AG10803 (cell line): ENCODE results near the gene HECTD4.

Experiments
- DNase-seq: peaks from one replicate; pipeline ENCODE4 v3.0.0; 2010; ENCODE audit warnings: low read depth
- H3K4me3 ChIP-seq: 2 replicates; pipeline ENCODE4 v1.5.1; 2011; ENCODE audit warnings: mild to moderate bottlenecking, low read length, control low read depth
- TF ChIP-seq, protein P1 (sequence below): conservative IDR thresholded peaks from 2 replicates; pipeline ENCODE4 v1.5.1; 2011; ENCODE audit warnings: mild to moderate bottlenecking, low read length, control low read depth, inconsistent platforms

HECTD4 gene

DNA sequence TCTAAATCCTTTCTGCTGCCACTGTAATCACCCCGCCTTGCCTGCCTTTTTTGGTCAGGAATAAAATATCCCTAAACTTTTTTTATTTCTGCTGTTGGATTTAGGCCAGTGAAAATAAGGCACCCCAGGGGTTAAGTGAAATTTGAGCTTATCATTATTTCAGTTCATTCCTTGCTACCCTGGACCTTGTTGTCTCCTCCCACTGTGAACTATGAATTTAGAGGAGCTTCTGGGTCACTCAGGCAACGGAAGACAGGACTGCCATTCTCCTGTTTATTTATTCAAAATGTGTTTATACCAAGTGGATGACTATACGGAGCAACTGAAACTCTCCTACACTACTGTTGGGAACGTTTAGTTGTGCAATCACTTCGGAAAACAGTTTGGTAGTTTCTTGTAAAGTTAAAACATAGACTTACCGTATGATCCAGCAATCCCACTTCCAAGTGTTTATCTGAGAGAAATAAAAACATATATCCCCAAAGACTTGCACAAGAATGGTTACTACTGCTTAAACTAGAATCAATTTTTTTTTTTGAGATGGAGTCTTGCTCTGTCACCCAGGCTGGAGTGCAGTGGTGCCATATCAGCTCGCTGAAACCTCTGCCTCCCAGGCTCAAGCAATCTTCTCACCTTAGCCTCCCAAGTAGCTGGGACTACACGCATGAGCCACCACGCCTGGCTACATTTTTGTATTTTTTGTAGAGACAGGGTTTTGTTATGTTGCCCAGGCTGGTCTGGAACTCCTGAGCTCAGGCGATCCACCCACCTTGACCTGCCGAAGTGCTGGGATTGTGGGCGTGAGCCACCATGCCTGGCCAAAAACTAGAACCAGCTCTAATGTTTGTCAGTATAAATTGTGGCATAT lies 259.2 kb downstream of the HECTD4 start:
- TF ChIP-seq, protein P1, sequence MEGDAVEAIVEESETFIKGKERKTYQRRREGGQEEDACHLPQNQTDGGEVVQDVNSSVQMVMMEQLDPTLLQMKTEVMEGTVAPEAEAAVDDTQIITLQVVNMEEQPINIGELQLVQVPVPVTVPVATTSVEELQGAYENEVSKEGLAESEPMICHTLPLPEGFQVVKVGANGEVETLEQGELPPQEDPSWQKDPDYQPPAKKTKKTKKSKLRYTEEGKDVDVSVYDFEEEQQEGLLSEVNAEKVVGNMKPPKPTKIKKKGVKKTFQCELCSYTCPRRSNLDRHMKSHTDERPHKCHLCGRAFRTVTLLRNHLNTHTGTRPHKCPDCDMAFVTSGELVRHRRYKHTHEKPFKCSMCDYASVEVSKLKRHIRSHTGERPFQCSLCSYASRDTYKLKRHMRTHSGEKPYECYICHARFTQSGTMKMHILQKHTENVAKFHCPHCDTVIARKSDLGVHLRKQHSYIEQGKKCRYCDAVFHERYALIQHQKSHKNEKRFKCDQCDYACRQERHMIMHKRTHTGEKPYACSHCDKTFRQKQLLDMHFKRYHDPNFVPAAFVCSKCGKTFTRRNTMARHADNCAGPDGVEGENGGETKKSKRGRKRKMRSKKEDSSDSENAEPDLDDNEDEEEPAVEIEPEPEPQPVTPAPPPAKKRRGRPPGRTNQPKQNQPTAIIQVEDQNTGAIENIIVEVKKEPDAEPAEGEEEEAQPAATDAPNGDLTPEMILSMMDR = no peak
- no peak overlapping the region for H3K4me3 ChIP-seq
- peak; percentile 42 for DNase-seq

DNA sequence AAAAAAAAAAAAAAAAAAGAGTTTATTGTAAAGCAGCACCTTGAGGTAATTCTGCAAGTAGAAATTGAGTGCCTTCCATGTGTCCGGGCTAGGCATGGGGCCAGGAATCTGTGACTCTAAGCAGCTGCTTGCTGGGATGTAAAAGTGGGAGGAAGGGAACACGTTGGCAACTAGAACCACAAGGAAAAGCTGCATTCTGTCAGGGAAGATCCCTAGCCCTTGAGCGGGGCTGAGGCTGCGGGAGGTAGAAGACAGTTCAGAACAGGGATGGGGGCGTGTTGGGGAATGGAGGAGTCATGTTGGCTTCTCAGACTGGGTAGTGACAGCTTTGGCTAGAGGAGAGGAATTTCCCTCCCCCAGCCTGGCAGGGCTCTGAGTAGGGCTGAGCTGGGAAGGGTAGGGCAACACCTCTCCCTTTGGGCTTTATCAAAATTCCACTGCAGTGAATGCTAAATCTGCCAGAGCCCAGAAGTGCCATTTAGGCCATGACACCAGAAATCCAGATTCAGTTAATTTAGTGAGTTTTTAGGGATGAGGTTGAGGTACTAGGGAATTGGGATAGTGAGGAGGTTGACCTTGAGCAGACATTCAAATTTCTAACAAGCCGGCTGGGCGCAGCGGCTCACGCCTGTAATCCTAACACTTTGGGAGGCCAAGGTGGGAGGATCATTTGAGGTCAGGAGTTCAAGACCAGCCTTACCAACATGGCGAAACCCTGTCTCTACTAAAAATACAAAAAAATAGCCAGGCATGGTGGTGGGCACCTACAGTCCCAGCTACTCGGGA lies 260.3 kb downstream of the HECTD4 start:
- peak overlapping the region; percentile 24; the same call in 1 of the 2 replicates for H3K4me3 ChIP-seq
- TF ChIP-seq, protein P1 = no peak
- peak; percentile 89 for DNase-seq

DNA sequence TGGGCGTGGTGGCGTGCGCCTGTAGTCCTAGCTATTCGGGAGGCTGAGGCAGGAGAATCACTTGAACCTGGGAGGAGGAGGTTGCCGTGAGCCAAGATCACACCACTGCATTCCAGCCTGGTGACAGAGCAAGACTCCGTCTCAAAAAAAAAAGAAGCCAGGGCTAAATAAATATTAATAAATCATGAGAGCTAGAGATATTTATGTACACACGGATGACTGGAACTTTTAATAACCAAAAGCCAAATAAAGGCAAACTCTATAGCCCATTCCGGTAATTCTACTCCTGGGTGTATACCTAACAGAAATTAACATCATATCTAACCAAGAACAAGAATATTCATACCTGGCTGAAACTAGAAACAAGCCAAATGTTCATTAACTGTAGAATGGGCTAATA lies 264.5 kb downstream of the HECTD4 start:
- TF ChIP-seq, protein P1 = no peak
- DNase-seq = no peak
- H3K4me3 ChIP-seq = no peak overlapping the region

DNA sequence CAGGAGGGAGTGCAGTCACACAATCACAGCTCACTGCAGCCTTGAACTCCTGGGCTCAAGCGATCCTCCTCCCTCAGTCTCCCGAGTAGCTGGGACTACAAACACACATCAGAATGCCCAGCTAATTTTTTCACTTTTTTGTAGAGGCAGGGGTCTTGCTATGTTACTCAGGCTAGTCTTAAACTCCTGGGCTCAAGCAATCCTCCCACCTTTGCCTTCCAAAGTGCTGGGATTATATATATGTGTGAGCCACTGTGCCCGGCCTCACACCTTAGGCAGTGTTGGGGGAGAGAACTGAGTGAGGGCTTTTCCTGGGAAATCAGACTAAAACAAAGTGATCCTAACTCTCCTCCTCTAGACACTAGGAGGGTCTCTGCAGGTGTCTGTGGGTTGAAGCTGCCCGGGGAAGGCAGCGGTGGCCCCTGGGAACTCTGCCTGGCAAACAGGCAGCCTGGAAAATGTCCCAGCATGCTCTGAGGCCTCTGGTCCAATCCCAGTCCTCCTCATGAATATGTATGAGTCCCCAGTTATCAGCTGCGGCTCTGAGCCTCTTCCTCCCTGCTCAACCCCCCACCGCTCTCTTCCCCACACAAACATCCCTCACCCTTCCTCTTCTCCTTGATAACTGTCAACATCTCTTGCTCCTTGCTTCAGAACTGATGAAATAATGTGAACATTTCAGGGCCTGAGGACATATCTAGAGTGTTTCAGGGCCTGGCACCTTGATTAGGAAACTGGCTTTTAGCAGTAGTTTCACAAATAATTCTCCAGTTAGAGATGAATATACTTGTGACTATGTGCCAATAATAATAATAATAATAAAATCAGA lies 265.8 kb downstream of the HECTD4 start:
- DNase-seq = peak; percentile 55
- no peak overlapping the region for H3K4me3 ChIP-seq

DNA sequence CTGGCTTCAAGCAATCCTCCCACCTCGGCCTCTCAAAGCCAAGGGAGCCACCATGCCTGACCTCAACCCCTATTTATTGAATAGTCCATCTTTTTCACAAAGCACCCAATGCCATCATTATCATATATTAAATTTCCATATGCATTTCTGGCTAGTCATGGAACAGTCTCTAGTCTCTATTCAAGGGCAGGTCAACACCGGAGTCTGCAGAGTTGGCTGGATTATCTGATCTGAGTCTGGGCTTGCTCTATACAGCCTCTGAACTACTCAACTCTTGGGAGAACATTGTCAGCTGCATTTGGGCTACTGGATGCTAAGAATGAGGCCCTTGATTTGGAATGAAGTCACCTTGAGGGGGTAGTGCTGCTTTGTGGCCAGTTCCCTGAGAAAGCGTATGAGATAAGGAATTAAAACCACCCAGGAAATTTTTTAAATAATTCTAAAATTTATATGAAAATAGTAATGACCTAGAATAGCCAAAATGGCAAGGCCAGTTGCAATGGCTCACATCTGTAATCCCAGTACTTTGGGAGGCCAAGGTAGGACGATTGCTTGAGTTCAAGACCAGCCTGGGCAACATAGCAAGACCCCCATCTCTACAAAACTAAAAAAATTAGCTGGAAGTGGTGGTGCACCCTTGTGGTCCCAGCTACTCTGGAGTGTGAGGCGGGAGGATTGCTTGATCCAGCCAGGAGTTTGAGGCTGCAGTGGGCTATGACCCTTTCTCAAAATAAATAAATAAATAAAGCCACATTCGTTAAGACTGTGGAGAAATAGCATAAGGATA lies 266.8 kb downstream of the HECTD4 start:
- no peak for DNase-seq
- no peak overlapping the region for H3K4me3 ChIP-seq
- TF ChIP-seq, protein P1 = no peak

More for the DNA sequence above, 265.8 kb downstream of the HECTD4 start:
- TF ChIP-seq, protein P1 = no peak

DNA sequence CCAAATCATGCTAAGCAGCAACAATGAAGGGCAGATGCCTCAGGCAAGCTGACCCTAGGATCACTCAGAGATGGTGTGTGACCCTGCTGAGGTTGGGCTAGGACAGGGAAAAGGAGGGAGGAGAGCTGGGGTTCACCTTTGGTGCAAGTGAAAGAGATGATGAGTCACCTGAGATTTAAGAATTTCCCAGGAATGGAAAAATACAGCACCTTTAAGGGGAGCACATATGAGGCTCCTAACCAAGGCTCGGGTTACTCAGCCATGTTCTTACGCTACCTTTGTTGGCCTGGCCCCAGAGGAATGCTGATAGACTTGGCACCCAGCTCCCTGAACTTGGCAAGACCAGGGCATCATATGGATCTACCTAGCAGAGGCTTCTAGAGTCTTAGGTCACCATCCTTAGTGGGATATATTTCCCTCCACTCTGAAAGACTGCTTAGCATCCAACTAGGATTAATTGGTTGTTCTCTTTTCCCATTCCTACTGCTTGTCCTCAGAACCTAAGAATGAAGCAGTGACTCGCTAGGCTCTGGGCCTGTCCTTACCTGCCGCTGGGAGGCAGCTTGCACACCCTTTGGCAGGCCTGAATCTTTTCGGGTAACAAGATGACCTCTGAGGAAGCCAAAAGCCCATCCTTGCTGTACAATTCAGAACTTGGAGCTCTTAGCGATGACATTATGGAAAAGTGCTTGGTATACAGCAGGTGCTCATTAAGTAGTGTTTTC lies 269.7 kb downstream of the HECTD4 start:
- no peak overlapping the region for H3K4me3 ChIP-seq
- TF ChIP-seq, protein P1 = no peak
- DNase-seq = no peak
